GM18511 (cell line): ENCODE results near the gene DENND2C.

Source experiments
- ATAC-seq: cut with Tn5 transposase; IDR thresholded peaks from one replicate; pipeline ENCODE4 v1.9.1; 2021; ENCODE audit warnings: mild to moderate bottlenecking, moderate library complexity; ENCODE audit not compliant: unreplicated experiment

The DENND2C gene

GRCh38 chr1:114547076-114547475 lies 122.8 kb downstream of the DENND2C start:
- ATAC-seq, result no peak

- no peak for ATAC-seq
Measured at GRCh38 chr1:114545796-114546195, 124.1 kb downstream of the DENND2C start.

GRCh38 chr1:114545315-114545714 lies 124.5 kb downstream of the DENND2C start:
- no peak for ATAC-seq

- no peak for ATAC-seq
Measured at GRCh38 chr1:114540821-114541220, 129.0 kb downstream of the DENND2C start.

- no peak for ATAC-seq
Measured at GRCh38 chr1:114540272-114540671, 129.6 kb downstream of the DENND2C start.

- no peak for ATAC-seq
Measured at GRCh38 chr1:114536043-114536442, 133.8 kb downstream of the DENND2C start.

GRCh38 chr1:114535401-114535800 lies 134.4 kb downstream of the DENND2C start:
- ATAC-seq, result no peak
